Subcutaneous abdominal adipose tissue (tissue), 5 donors: Measurements from ENCODE around the gene SUSD4.
"Not testable (repeated sequence)": the region's sequence is repeated elsewhere in the genome, so short reads cannot be mapped to it uniquely, and the experiment has no call there.

Experiments
- H3K27ac ChIP-seq: one replicate; pipeline ENCODE4 v1.7.0; 2013; ENCODE audit warnings: low read depth, mild to moderate bottlenecking, inconsistent platforms, low read length, moderate library complexity
- H3K27me3 ChIP-seq, 5 donors: one replicate each; pipeline ENCODE4 v1.7.0; 2013; ENCODE audit warnings: low read length in 5 of 5, inconsistent platforms in 1 of 5; ENCODE audit not compliant: control insufficient read depth in 5 of 5, insufficient read depth in 4 of 5
- H3K36me3 ChIP-seq, 5 donors: one replicate each; pipeline ENCODE4 v1.7.0; 2013; ENCODE audit warnings: low read length in 5 of 5; ENCODE audit not compliant: control insufficient read depth in 5 of 5, insufficient read depth in 5 of 5
- H3K4me1 ChIP-seq, 5 donors: one replicate each; pipeline ENCODE4 v1.7.0; 2013; ENCODE audit warnings: low read length in 5 of 5, mild to moderate bottlenecking in 3 of 5, moderate library complexity in 1 of 5; ENCODE audit not compliant: control insufficient read depth in 5 of 5, insufficient read depth in 5 of 5
- H3K4me3 ChIP-seq, 5 donors: one replicate each; pipeline ENCODE4 v1.7.0; 2013; ENCODE audit warnings: low read length in 5 of 5, low read depth in 1 of 5
- H3K9ac ChIP-seq, 5 donors: one replicate each; pipeline ENCODE4 v1.7.0; 2013; ENCODE audit warnings: low read length in 5 of 5, mild to moderate bottlenecking in 4 of 5, moderate library complexity in 3 of 5
- H3K9me3 ChIP-seq, 5 donors: one replicate each; pipeline ENCODE4 v1.7.0; 2013; ENCODE audit warnings: low read length in 5 of 5; ENCODE audit not compliant: control insufficient read depth in 5 of 5
- donor health status: healthy.
- donor health status: healthy.
- donor health status: healthy.
- donor health status: healthy.
- donor health status: healthy.

Gene SUSD4

DNA sequence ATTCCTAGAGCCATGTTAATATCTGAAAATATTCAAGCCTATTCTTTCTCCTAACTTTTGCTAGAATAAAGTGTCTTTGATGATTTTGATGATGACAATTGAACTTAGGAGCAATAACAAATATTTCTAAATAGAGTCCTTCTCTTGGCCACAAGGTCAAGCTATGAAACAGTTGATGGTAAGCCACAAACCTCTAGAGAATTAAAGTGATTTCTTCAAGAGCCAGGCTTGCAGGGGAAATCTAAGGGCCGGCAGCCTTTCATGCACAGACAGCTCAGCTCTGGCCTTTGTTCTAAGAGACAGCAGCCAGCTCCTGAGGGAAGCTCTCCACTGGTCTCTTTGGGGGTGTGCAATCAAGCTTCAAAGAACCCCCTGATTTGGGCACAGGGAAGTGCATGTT, 59.0 kb downstream of the SUSD4 start:
- no peak overlapping the region for H3K4me3 ChIP-seq
- H3K4me1 ChIP-seq, result no peaks in the 10 kb centered on the region
- H3K27me3 ChIP-seq, result no peaks in the 10 kb centered on the region
- no peak overlapping the region for H3K9ac ChIP-seq
- no peak overlapping the region for H3K27ac ChIP-seq
- peaks cover 0 to 10% (median 4%) of the 10 kb centered on the region in 5 donors for H3K9me3 ChIP-seq
- H3K36me3 ChIP-seq, result no peaks in the 10 kb centered on the region

DNA sequence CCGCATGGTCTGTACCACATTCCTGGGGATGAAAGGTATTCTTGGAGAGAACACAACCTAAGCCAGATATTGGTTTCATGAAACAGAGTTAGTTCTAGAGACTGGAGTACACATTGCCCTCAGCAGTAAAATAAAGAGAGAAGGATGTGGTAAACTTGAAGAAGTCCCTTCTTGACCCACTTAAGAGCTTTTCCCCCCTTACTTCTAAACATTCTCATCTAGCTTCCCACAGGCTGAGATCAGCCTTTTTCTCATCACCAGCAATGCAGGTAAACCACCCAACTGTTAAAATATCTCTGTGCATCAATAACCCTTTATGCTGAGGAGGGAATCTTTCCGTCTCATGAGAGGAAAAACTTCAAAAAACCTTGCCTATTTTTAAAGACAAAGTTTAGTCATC, 62.6 kb downstream of the SUSD4 start:
- Histone ChIP-seq H3K4me3 (no peak overlapping the region), H3K36me3 (no peaks in the 10 kb centered on the region), H3K9ac (no peak overlapping the region), H3K9me3 (peaks cover 0 to 16% (median 4%) of the 10 kb centered on the region in 5 donors), H3K4me1 (no peaks in the 10 kb centered on the region), H3K27me3 (peaks cover 0 to under 1% (median 0%) of the 10 kb centered on the region in 5 donors), H3K27ac (no peak overlapping the region)

DNA sequence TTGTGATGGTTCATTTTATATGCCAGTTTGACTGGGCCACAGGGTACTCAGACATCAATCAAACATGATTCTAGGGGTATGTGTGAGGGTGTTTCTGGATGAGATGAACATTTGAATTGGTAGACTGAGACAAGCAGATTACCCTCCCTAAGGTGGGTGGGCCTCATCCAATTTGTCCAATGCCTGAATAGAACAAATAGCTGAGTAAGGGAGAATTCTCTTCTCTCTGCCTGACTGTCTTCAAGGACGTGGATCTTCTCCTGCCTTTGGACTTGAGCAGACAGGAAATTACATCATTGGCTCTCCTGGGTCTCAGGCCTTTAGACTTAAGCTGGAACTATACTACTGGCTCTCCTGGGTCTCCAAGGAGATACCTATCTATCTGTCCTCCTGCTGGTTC, 64.4 kb downstream of the SUSD4 start:
- no peak overlapping the region for H3K9ac ChIP-seq
- peaks cover 0 to 16% (median 4%) of the 10 kb centered on the region in 5 donors for H3K9me3 ChIP-seq

DNA sequence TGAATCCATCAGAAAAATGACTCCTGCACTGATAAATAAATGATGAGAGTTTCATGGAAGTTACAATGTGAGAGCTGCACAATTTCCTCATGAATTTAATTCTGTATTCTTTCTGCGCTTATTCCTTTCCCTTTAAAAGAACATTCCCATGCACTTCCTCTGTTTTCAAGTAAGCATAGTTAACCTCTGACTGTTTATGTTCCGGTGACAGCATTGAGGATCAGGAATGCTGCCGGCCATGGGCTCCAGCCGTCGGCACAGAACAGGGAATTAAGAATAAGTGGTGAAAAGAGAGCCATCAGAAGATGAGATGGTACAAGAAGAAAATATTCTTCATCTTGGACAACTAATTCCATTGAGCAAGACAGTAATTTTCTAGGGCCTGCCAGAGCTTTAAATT, 65.3 kb downstream of the SUSD4 start:
- H3K36me3 ChIP-seq, result no peaks in the 10 kb centered on the region
- H3K9ac ChIP-seq, result no peak overlapping the region
- no peak overlapping the region for H3K27ac ChIP-seq
- H3K9me3 ChIP-seq, result peaks cover 0 to 10% (median 0%) of the 10 kb centered on the region in 5 donors
- H3K4me1 ChIP-seq, result no peaks in the 10 kb centered on the region
- H3K27me3 ChIP-seq, result peaks cover 0 to 2% (median 0%) of the 10 kb centered on the region in 5 donors
- H3K4me3 ChIP-seq, result no peak overlapping the region

More for the DNA sequence above, 64.4 kb downstream of the SUSD4 start:
- Histone ChIP-seq H3K4me3 (no peak overlapping the region), H3K4me1 (no peaks in the 10 kb centered on the region), H3K27ac (no peak overlapping the region), H3K36me3 (no peaks in the 10 kb centered on the region), H3K27me3 (peaks cover 0 to 2% (median 0%) of the 10 kb centered on the region in 5 donors)

DNA sequence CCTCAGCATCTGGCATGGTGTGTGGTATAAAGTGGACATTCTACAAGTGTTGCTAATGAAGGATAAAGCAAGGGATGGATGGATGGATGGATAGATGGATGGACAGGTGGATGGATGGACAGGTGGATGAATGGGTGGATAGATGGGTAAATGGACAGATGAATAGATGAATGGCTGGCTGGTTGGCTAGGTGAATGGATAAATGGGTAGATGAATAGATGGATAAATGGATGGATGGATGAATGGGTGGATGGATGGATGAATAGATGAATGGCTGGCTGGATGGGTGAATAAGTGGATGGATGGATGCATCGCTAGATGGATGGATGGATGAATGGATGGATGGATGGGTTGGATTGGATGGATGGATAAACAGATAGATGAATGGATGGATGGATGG, 66.2 kb downstream of the SUSD4 start:
- Histone ChIP-seq H3K4me3 (no peak overlapping the region), H3K27me3 (peaks cover 0 to 4% (median 0%) of the 10 kb centered on the region in 5 donors), H3K36me3 (no peaks in the 10 kb centered on the region), H3K9me3 (peaks cover 0 to 8% (median 0%) of the 10 kb centered on the region in 5 donors), H3K9ac (no peak overlapping the region), H3K4me1 (no peaks in the 10 kb centered on the region), H3K27ac (no peak overlapping the region)

DNA sequence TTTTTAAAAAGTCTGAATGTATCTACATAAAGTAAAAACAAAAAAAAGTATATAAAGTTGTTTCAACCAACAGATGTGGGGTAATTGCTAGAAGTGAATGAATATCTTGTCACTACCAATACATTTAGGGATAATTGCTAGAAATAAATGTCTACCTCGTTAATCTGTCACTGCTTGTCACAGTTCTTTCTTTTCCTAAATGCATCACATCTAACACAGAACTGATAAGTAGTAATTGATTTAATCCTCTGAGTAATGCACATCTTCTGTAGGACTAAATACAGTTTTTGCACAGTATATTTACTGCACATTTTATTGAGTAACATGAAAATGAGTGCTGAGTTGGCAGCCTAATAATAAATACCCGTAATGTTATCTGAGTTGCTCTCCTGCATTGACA, 72.2 kb downstream of the SUSD4 start:
- Histone ChIP-seq H3K27me3 (peaks cover 0 to 6% (median 0%) of the 10 kb centered on the region in 5 donors), H3K9me3 (no peaks in the 10 kb centered on the region), H3K9ac (no peak overlapping the region), H3K36me3 (no peaks in the 10 kb centered on the region), H3K4me1 (no peaks in the 10 kb centered on the region), H3K4me3 (no peak overlapping the region), H3K27ac (no peak overlapping the region)

DNA sequence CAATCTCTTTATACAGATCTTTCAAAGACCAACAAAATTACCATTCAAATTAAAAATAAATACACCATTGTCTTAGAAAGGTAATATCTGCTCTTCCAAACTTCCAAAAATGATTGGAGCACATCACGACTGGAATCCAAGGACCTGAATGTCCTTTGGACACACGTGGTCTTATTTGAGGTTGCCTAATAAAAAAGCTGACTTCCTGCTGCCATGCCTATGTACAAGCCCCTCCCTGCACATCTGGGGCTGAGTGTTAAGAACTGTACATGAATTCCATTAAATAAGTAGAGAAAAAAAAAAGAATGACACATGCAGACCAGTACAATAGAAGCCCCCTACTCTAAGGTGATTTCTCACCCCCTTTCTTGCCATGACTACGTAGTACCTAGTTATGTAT, 73.6 kb downstream of the SUSD4 start:
- H3K36me3 ChIP-seq, result no peaks in the 10 kb centered on the region
- H3K4me1 ChIP-seq, result no peaks in the 10 kb centered on the region
- H3K4me3 ChIP-seq, result no peak overlapping the region
- H3K9ac ChIP-seq, result no peak overlapping the region
- H3K27ac ChIP-seq, result no peak overlapping the region
- H3K27me3 ChIP-seq, result peaks cover 0 to 6% (median 0%) of the 10 kb centered on the region in 5 donors
- peaks cover 0 to under 1% (median 0%) of the 10 kb centered on the region in 5 donors for H3K9me3 ChIP-seq

DNA sequence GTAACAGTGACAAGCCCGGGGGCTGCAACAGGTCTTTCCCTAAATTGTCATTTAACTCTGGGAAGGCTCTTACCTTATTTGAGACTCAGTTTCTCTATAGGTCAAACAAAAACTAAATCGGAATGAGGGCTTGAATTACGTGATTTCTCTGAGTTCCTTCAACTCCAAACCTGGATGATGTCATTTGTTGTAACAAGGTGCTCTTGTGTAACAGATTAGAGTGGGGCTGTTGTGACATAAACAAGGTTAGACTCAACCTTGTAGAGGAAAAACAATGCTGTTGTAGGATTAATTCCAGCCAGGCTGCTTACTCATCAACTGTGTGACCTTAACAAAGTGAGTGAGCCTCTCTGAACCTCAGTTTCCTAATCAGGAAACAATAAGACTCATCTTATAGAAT, 74.4 kb downstream of the SUSD4 start:
- Histone ChIP-seq H3K27me3 (peaks cover 0 to 6% (median 0%) of the 10 kb centered on the region in 5 donors), H3K4me1 (no peaks in the 10 kb centered on the region), H3K9ac (no peak overlapping the region), H3K27ac (no peak overlapping the region), H3K36me3 (no peaks in the 10 kb centered on the region), H3K4me3 (no peak overlapping the region), H3K9me3 (peaks cover 0 to 4% (median 0%) of the 10 kb centered on the region in 5 donors)

DNA sequence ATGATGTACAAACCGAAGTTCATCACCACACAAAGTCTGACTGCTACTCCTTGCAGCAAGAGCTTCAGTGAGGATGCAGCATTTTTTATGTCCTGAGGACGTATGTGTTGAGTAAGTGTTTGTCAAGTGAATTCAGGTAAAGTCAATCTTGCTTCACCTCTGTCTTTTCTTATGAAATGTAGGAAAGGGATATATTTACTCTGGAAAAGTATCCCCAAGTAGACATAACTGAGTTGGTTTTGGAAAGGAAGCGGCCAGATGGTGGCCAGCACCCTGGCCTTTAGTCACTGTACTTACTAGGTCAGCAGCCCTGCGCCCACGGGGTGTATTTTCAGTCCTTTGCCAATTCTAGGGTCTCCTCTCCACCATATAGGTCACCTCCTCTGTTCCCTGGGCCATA, 75.2 kb downstream of the SUSD4 start:
- Histone ChIP-seq H3K4me3 (no peak overlapping the region), H3K27me3 (peaks cover 0 to 6% (median 0%) of the 10 kb centered on the region in 5 donors), H3K27ac (no peak overlapping the region)

DNA sequence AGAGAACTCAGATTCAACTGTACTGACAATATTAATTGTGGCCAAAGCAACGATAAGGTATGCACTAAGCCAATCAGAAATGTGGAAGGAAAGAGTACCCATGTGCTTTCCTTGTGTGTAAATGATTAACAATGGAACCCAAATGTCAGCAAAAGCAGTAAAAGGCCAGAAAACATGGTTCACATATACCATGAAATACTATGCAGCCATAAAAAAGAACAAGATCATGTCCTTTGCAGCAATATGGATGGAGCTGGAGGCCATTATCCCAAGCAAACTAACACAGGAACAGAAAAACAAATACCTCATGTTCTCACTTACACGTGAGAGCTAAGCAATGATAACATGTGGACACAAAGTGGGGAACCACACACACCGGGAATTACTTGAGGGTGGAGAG, 78.5 kb downstream of the SUSD4 start:
- no peaks in the 10 kb centered on the region for H3K4me1 ChIP-seq
- H3K9me3 ChIP-seq, result peaks cover 0 to 4% (median 0%) of the 10 kb centered on the region in 5 donors
- H3K27me3 ChIP-seq, result no peaks in the 10 kb centered on the region
- H3K4me3 ChIP-seq, result no peak overlapping the region
- H3K36me3 ChIP-seq, result no peaks in the 10 kb centered on the region
- no peak overlapping the region for H3K9ac ChIP-seq
- no peak overlapping the region for H3K27ac ChIP-seq

More for the DNA sequence above, 75.2 kb downstream of the SUSD4 start:
- Histone ChIP-seq H3K9ac (no peak overlapping the region), H3K36me3 (no peaks in the 10 kb centered on the region), H3K9me3 (peaks cover 0 to 4% (median 0%) of the 10 kb centered on the region in 5 donors), H3K4me1 (no peaks in the 10 kb centered on the region)

DNA sequence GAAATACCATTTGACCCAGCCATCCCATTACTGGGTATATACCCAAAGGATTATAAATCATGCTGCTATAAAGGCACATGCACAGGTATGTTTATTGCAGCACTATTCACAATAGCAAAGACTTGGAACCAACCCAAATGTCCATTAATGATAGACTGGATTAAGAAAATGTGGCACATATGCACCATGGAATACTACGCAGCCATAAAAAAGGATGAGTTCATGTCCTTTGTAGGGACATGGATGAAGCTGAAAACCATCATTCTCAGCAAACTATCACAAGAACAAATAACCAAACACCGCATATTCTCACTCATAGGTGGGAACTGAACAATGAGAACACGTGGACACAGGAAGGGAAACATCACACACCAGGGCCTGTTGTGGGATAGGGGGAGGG, 80.3 kb downstream of the SUSD4 start:
- H3K9ac ChIP-seq, H3K4me1 ChIP-seq, H3K27ac ChIP-seq, H3K4me3 ChIP-seq, H3K36me3 ChIP-seq, H3K9me3 ChIP-seq, H3K27me3 ChIP-seq: not testable (repeated sequence)
